Inflammatory macrophage (primary cell): Measurements from ENCODE around the gene SERBP1.
A peak's percentile ranks its signal among the peaks of the same experiment; 100 is the strongest.
"Not testable (repeated sequence)": the region's sequence is repeated elsewhere in the genome, so short reads cannot be mapped to it uniquely, and the experiment has no call there.

ENCODE experiments used
- DNase-seq, 2 donors: peaks; one replicate each; pipeline ENCODE4 v3.0.0-alpha.2; 2020 to 2022

The SERBP1 gene

GRCh38 chr1:67439277-67440029 is 9.3 kb upstream of the SERBP1 start:
- no peak for DNase-seq

- no peak for DNase-seq
These were observed 7.8 kb upstream of the SERBP1 start for GRCh38 chr1:67437961-67438360.

GRCh38 chr1:67436511-67437055 is 6.4 kb upstream of the SERBP1 start:
- DNase-seq: peak; percentile 42 to 49

- DNase-seq: no peak
These were observed 4.3 kb upstream of the SERBP1 start for GRCh38 chr1:67434491-67434890.

GRCh38 chr1:67433837-67434236 is 3.6 kb upstream of the SERBP1 start:
- peak; percentile 38 to 77 for DNase-seq

- DNase-seq: no peak
These were observed 2.5 kb upstream of the SERBP1 start for GRCh38 chr1:67432745-67433144.

GRCh38 chr1:67431869-67432578 is 1.8 kb upstream of the SERBP1 start:
- DNase-seq: no peak

GRCh38 chr1:67431156-67431765 is 1.1 kb upstream of the SERBP1 start:
- DNase-seq: no peak

- peak in 1 of 2 donors; percentile 16 for DNase-seq
These were observed 459 bp downstream of the SERBP1 start for GRCh38 chr1:67429528-67430357.

GRCh38 chr1:67429011-67429527 is 1.1 kb downstream of the SERBP1 start:
- peak; percentile 35 to 44 for DNase-seq

GRCh38 chr1:67427947-67428346 is 2.3 kb downstream of the SERBP1 start:
- DNase-seq: no peak

- DNase-seq: no peak
These were observed 2.7 kb downstream of the SERBP1 start for GRCh38 chr1:67427465-67427864.

- DNase-seq: no peak
These were observed 9.2 kb downstream of the SERBP1 start for GRCh38 chr1:67420835-67421492.

GRCh38 chr1:67418839-67419586 is 11.2 kb downstream of the SERBP1 start:
- no peak for DNase-seq

- DNase-seq: peak; percentile 33 to 55
These were observed 12.5 kb downstream of the SERBP1 start for GRCh38 chr1:67417733-67418132.

- DNase-seq: no peak
These were observed 15.2 kb downstream of the SERBP1 start for GRCh38 chr1:67415041-67415440.

GRCh38 chr1:67414574-67414973 is 15.6 kb downstream of the SERBP1 start:
- DNase-seq: no peak

GRCh38 chr1:67413101-67413500 is 17.1 kb downstream of the SERBP1 start:
- not testable (repeated sequence) for DNase-seq

- no peak for DNase-seq
These were observed 22.1 kb downstream of the SERBP1 start for GRCh38 chr1:67408148-67408547.

GRCh38 chr1:67407498-67407897 is 22.7 kb downstream of the SERBP1 start:
- no peak for DNase-seq
